GM18909 (cell line): Measurements from ENCODE around the gene PGLYRP2.

Experiments
- ATAC-seq: cut with Tn5 transposase; IDR thresholded peaks from one replicate; pipeline ENCODE4 v1.9.1; 2021; ENCODE audit warnings: mild to moderate bottlenecking; ENCODE audit not compliant: unreplicated experiment, poor library complexity

PGLYRP2 gene

DNA sequence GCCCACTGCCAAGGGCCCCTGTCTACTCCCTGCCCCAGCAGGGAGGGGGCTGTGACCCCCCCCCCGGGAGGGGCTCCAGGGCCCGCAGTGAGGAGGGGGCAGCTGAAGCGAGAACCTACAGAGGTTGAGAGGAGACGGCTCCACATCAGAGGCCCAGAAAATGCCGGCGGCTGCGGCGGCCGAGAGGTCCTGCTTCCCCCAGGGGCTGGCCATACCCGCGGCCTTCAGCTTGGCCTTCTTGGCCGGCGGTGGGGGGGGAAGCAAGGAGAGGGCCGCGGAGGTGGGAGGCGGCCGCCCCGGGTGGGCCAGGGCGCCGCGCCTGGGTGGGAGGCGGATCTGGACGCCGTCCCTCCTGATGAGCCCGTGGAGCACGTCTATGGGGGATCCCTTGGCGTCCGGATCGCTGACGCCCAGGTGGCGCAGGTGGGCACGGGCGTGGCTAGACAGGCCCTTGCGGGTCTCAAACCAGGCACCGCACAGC, 51.3 kb downstream of the PGLYRP2 start:
- no peak for ATAC-seq

DNA sequence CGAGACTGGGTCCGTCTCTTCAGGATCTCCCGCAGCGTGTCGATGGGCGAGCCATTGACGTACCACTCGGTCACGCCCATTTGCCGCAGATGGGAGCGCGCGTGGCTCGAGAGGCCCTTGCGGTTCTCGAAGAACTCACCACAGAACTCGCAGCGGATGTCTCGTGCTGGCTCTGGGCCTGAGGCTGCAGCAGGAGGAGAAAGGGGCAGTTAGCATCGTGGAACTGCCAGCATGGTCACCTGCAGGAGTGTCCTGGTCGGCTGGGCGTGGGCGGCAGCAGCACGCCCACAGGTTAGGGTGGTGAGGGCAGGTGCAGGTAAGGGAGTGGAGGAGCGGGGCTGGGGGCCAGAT, 52.0 kb downstream of the PGLYRP2 start:
- ATAC-seq, result no peak

DNA sequence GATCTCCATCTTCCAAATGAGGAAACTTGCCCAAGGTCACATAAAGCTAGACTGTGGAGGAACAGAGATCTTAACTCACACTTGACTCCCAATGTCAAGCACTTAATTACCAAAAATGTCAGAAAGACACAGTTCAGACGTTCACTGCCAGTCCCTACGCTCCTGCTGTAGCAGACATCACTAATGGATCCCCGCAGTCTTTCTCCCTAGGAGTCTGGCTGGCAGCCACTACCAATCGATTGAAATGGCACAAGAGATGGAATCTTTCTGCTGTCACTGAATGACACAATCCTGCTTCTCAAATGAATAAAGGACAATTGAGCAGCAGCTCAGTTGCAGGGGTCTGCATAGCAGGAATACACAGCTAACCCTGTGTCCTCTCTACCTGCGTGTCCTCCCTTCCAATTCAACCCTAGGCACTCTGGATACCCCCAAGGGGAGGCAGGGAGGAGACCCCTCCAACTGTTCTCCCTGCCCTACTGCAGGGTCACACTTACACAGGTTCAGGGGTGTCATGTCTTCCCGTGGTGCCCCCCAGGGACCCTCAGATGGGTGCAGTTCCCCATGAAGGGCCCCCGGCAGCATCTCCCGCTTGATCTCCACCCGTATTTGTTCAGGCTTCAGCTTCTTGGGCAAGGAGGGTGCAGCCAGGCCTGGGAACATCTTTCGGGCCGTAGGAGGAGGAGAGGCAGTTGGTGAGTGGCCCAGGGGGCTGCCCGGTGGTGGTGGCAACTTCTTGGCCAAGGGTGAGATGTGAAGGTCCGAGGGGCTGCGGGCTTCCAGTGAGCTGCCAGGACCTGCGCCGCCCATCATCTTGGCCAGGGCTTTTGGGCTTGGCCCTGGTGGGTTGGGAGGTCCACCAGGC, 52.6 kb downstream of the PGLYRP2 start:
- ATAC-seq, result no peak

DNA sequence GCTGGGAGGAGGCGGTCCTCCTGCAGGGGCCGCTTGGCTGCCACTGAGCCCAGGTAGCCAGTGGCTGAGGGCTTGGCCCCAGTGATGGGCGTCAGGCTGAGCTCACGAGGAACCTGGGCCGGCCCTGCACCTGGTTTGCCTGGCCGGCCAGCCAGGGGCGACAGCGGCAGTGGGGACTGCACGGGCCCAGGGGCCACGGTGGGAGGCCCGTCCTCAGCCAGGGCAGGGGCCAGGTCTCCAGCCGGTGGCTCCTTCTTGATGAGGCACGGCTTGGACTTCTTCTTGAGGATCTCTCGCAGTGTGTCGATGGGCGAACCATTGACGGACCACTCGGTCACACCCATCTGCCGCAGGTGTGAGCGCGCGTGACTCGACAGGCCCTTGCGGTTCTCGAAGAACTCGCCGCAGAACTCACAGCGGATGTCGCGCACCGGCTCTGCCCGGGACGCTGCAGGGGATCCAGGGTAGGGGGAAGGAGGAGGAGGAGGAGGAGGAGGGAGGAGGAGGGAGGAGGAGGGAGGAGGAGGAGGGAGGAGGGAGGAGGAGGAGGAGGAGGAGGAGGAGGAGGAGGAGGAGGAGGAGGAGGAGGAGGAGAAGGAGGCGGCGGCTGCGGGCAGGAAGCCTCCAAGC, 53.9 kb downstream of the PGLYRP2 start:
- ATAC-seq, result no peak

DNA sequence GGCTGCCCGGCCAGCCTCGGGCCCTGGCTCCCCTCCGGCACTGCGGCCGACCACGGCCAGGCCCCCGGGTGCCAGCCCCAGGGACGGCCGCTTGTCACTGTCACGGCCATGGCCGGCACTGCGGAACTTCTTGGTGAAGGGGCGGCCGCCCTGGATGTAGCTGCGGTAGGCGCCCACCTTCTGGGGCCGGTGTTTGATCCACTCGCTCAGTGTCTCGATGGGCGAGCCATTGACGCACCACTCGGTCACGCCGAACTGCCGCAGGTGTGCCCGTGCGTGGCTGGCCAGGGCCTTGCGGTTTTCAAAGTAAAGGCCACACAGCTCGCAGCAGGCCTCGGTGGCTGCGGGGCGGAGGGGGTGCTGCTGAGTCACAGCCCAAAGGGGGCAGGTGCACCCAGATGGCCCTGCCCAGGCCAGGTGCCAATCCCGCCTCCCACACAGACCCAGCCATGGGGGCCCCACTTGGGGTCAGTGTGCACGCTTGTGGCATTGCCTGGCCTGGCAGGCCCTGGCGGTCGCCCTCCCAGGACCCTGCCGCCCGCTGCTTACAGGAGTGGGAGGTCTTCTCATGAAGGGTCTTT, 54.5 kb downstream of the PGLYRP2 start:
- no peak for ATAC-seq

DNA sequence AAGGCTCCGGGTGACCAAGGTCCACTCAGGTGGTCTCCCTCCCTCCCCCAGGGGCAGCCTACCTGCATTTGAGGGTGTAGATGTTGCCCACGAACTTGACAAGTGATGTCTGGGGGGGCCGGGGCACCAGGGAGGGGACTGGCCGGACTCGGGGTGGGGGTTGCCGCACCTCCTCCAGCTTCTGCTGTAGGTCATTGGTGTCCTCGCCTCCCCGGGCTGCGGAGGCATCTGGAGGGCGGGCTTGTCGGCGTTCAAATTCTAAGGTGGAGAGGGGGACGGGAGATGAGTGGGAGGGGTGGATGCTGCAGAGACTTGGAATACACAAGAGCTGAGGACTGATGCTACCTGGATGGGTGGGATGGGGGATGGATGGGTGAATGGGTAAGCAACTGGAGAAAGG, 55.2 kb downstream of the PGLYRP2 start:
- ATAC-seq, result no peak

DNA sequence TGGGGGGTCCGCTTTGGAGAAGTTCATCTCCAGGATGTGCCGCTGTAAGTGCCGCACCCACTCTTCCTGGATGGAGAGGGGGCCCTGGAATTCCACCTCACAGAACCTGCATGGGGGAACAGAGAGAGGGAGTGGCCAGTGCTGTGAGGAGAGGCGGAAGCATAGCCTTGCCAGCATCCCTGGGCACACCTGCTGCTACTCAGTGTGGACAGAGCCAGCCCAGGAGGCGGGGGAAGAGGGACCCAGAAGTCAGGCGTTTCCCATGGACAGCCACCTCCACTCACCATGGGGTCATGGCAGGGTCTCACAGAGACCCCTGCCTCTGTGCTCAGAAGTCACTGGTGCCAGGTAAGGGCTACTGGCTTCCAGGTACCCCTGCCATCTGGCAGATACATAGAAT, 56.2 kb downstream of the PGLYRP2 start:
- ATAC-seq, result no peak

DNA sequence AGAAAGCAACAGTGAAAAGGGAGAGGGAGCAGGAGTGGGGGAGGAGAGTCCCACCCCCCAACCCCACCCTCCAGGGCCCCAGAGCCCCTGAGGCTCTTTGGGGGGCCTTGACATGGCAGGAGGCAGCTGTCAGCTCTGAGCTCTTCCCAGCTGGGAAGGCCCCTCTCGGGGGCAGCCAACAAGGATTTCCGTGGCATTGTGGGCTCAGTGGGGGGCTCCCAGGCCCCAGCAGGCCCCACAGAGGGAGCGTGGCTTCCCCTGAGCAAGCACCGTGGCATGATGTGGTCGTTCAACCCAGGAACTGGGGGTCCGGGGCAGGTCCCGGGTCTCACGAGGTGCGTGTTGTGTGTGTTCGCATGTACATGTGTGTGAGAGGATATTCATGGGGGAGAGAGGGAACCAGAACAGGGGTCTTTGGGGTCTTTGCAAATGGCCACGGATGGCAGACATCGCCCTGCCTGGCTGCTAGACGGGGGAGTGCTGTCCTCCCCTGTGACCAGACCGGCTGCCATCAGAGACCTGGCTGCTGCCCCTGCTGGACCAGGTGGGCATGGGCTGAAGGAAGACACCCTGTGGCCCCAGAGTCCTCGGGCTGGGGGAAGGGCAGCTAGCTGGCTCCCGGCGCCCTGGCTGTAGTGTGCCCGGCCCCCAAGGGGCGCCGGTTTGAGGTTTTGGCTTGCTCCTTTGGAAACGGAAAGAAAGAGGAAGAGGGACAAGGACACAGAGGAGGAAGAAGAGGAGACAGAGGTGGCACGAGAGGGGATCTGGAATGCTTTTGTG, 56.8 kb downstream of the PGLYRP2 start:
- ATAC-seq, result no peak

DNA sequence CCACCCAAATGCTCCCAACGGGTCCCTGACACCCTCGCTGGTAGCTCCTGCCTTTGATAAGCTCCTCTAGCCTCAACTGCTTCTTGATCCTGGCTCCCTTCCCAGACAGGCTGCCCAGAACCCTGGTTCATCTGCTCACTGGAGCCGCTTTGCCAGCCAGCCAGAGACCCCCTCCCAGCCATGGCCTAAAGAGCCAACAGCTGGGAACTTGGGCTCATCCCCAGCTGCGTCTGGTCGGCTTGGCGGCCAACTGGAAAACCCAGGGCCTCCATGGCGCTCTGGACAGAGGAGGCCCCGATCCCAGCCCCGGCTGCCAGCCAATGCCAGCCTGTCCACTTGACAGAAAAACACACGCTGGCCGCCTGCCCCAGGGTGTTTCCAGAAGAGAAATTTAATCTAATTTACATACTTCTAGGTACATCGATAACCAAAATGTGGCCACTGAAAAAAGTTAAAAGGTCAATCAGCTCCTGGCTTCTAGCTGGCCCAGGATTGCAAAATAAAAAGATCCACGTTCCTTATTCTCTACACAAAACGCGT, 57.5 kb downstream of the PGLYRP2 start:
- no peak for ATAC-seq

DNA sequence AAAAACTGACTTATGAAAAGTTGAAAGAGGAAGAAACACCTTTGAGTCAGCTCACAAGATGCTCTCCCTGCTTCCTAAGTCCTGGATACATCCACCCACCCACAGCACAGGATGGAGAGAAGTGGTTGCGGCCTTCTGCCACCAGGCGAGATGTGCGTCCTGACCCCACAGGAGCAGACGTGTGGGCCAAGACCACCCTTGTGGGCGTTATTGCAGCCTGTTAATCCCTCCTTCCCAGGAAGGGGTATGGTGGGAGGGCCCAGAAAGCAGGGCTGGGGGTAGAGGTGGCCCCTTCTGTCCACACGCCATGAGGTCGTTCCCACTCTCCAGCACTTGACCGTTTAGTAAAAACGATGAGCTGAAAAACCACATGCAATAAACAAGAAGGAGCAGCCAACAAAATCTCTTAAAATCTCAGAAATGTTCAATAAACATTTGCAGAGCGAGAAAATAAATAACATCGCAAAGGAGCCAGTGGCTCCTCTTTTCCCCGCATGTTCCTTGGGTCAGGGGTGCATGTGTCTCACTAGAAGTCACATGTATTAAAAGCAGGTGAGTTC, 58.1 kb downstream of the PGLYRP2 start:
- ATAC-seq, result no peak

DNA sequence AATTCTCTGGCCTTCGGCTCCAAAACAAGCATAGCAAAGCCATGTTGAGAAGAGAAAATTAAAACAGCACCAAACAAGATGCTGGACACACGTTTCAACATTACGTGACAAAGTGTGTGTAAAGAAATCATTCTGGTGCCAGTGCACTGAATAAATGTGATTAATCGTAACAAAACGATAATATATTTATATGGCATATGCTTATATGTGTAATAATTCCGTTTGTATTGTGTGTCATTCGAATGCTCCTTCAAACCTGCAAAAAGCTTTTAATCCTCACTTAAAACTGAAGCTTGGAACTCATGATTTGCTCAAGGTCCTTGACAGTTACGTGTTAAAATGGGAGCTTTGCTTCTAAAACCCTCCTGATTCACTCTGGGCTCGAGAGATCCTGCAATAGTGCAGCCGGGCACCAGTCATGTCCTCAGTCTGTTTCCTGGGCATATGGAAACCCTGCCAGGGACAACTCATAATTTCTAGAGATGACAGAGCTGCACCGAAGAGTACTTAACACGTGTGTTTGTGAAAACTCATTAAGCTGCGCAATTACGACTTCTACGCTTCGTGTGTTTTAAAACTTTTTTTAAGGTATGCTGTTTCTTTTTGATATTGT, 59.8 kb downstream of the PGLYRP2 start:
- ATAC-seq, result no peak
